ENCODE measurements around the gene CREG2.

DNA sequence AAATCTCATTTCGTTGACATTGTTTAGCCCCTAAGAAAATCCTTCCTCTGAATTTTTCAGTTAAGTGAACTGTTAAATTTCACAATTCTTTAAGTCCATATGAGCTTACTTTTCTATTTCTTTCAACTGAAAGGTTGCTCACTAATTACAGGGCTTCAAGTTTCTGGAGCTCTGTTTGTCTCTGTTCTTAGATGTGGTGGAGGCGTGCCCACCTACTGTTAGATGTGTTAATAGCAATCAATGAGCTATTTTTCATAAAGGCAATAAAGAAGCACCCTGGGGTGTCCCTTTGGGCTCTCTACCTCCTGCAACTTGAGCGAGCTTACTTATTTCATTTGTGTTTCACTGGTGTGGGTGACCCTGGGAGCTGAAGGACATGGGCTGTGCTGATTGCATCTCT, 25.0 kb downstream of the CREG2 start:
- TF ChIP-seq, protein P1, sequence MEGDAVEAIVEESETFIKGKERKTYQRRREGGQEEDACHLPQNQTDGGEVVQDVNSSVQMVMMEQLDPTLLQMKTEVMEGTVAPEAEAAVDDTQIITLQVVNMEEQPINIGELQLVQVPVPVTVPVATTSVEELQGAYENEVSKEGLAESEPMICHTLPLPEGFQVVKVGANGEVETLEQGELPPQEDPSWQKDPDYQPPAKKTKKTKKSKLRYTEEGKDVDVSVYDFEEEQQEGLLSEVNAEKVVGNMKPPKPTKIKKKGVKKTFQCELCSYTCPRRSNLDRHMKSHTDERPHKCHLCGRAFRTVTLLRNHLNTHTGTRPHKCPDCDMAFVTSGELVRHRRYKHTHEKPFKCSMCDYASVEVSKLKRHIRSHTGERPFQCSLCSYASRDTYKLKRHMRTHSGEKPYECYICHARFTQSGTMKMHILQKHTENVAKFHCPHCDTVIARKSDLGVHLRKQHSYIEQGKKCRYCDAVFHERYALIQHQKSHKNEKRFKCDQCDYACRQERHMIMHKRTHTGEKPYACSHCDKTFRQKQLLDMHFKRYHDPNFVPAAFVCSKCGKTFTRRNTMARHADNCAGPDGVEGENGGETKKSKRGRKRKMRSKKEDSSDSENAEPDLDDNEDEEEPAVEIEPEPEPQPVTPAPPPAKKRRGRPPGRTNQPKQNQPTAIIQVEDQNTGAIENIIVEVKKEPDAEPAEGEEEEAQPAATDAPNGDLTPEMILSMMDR (IDR thresholded peaks at IDR 0.05; ENCODE audit: insufficient read depth, low read length), result no peak
- TF ChIP-seq POLR2AphosphoS5 (IDR thresholded peaks at IDR 0.05; ENCODE audit: low read depth) (no peak), SPI1 (IDR thresholded peaks at IDR 0.05; ENCODE audit: borderline replicate concordance, low read depth) (no peak), GABPA (IDR thresholded peaks at IDR 0.05; ENCODE audit: low read depth) (no peak)
- TF ChIP-seq, protein P2, sequence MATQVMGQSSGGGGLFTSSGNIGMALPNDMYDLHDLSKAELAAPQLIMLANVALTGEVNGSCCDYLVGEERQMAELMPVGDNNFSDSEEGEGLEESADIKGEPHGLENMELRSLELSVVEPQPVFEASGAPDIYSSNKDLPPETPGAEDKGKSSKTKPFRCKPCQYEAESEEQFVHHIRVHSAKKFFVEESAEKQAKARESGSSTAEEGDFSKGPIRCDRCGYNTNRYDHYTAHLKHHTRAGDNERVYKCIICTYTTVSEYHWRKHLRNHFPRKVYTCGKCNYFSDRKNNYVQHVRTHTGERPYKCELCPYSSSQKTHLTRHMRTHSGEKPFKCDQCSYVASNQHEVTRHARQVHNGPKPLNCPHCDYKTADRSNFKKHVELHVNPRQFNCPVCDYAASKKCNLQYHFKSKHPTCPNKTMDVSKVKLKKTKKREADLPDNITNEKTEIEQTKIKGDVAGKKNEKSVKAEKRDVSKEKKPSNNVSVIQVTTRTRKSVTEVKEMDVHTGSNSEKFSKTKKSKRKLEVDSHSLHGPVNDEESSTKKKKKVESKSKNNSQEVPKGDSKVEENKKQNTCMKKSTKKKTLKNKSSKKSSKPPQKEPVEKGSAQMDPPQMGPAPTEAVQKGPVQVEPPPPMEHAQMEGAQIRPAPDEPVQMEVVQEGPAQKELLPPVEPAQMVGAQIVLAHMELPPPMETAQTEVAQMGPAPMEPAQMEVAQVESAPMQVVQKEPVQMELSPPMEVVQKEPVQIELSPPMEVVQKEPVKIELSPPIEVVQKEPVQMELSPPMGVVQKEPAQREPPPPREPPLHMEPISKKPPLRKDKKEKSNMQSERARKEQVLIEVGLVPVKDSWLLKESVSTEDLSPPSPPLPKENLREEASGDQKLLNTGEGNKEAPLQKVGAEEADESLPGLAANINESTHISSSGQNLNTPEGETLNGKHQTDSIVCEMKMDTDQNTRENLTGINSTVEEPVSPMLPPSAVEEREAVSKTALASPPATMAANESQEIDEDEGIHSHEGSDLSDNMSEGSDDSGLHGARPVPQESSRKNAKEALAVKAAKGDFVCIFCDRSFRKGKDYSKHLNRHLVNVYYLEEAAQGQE (IDR thresholded peaks at IDR 0.05; ENCODE audit: insufficient replicate concordance, low read depth), result no peak

Measured in HL-60 (cell line).